H1 (cell line): Measurements from ENCODE around the gene RAB32.

Source experiments
- ASH2L ChIP-seq: fragments of 200-600, 300-600 bp; sonication (generic); IDR thresholded peaks from one replicate; pipeline ENCODE4 v1.7.1; 2017; ENCODE audit warnings: low read length
- CEBPB ChIP-seq: IDR thresholded peaks from 2 replicates; pipeline ENCODE4 v1.6.1; 2012; ENCODE audit warnings: low read depth, low read length
- EP300 ChIP-seq, 2 experiments: IDR thresholded peaks; 1 replicate in 1 of 2; 2 replicates in 1 of 2; pipeline ENCODE4 v1.6.1; 2011 to 2012; ENCODE audit warnings: low read depth in 2 of 2, low read length in 2 of 2, mild to moderate bottlenecking in 2 of 2, borderline replicate concordance in 1 of 2, inconsistent platforms in 1 of 2, moderate library complexity in 1 of 2
- FOSL1 ChIP-seq: IDR thresholded peaks from 2 replicates; pipeline ENCODE4 v1.6.1; 2011; ENCODE audit warnings: mild to moderate bottlenecking, low read depth, low read length, moderate library complexity; ENCODE audit not compliant: insufficient read depth
- MAFK ChIP-seq: IDR thresholded peaks from 2 replicates; pipeline ENCODE4 v1.6.1; 2012; ENCODE audit warnings: low read depth, mild to moderate bottlenecking, improper control_type of control experiment, low read length
- POLR2AphosphoS5 ChIP-seq: IDR thresholded peaks from 2 replicates; pipeline ENCODE4 v1.6.1; 2011; ENCODE audit warnings: low read depth, low read length
- SIX5 ChIP-seq: IDR thresholded peaks from 2 replicates; pipeline ENCODE4 v1.6.1; 2011; ENCODE audit warnings: mild to moderate bottlenecking, low read depth, low read length
- TAF7 ChIP-seq: optimal IDR thresholded peaks from 2 replicates; pipeline ENCODE3; 2011; ENCODE audit warnings: low read depth, mild to moderate bottlenecking, inconsistent platforms, low read length, moderate library complexity, borderline replicate concordance
- TF ChIP-seq, protein P1 (sequence below), 3 experiments: IDR thresholded peaks; 1 replicate in 2 of 3; 2 replicates in 1 of 3; pipeline versions ENCODE4 v1.5.1 to v1.6.1; 2011; ENCODE audit warnings: low read length in 3 of 3, mild to moderate bottlenecking in 3 of 3, inconsistent platforms in 2 of 3, low read depth in 1 of 3, moderate library complexity in 1 of 3; ENCODE audit not compliant: insufficient read depth in 1 of 3; ENCODE audit errors: control extremely low read depth in 1 of 3

DNA sequence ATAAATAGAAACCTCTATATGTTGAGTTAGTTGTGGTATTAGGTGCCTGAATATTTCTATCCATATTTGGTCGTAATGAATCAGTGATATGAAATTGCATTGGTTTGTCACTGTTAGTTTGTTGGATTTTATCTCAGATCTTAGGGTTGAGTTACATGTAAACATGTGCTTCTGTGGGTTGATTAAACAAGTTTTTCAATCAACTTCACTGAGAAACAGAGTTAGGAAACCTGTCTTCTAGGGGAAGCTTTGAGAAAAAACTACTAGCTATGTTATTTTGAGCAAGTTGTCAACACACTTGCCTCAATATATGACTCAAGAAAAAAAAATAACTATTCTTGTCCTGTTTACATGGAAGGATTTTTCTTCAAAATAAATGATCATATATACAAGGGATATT, 40.3 kb downstream of the RAB32 start:
- TF ChIP-seq, protein P1, sequence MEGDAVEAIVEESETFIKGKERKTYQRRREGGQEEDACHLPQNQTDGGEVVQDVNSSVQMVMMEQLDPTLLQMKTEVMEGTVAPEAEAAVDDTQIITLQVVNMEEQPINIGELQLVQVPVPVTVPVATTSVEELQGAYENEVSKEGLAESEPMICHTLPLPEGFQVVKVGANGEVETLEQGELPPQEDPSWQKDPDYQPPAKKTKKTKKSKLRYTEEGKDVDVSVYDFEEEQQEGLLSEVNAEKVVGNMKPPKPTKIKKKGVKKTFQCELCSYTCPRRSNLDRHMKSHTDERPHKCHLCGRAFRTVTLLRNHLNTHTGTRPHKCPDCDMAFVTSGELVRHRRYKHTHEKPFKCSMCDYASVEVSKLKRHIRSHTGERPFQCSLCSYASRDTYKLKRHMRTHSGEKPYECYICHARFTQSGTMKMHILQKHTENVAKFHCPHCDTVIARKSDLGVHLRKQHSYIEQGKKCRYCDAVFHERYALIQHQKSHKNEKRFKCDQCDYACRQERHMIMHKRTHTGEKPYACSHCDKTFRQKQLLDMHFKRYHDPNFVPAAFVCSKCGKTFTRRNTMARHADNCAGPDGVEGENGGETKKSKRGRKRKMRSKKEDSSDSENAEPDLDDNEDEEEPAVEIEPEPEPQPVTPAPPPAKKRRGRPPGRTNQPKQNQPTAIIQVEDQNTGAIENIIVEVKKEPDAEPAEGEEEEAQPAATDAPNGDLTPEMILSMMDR (IDR thresholded peaks at IDR 0.05; ENCODE audit: control extremely low read depth in 1 of 3, insufficient read depth in 1 of 3, low read depth in 1 of 3, low read length in 3 of 3), result no peak
- TF ChIP-seq FOSL1 (no peak), MAFK (no peak), TAF7 (no peak), CEBPB (no peak), EP300 (IDR thresholded peaks at IDR 0.05; ENCODE audit: borderline replicate concordance in 1 of 2, low read depth in 2 of 2, low read length in 2 of 2) (no peak), POLR2AphosphoS5 (no peak), SIX5 (no peak), ASH2L (no peak)
